Epithelial cell of esophagus (primary cell): ENCODE data around the gene AGAP3.

Source experiments
- DNase-seq: peaks from one replicate; pipeline ENCODE4 v3.0.0; 2010; ENCODE audit warnings: low read depth
- H3K4me3 ChIP-seq: 2 replicates; pipeline ENCODE4 v1.5.1; 2011; ENCODE audit warnings: mild to moderate bottlenecking, low read length, control low read depth
- CTCF ChIP-seq: IDR thresholded peaks from 2 replicates; pipeline ENCODE4 v1.5.1; 2011; ENCODE audit warnings: low read depth, mild to moderate bottlenecking, low read length, control low read depth, inconsistent platforms; ENCODE audit not compliant: insufficient read depth; ENCODE audit errors: missing control alignments

The AGAP3 gene

GRCh38 chr7:151135866-151136843, 49.9 kb downstream of the AGAP3 start:
- DNase-seq, result no peak
- no peak overlapping the region for H3K4me3 ChIP-seq
- no peak for TF ChIP-seq CTCF

- no peak for DNase-seq
- H3K4me3 ChIP-seq, result no peak overlapping the region
- no peak for TF ChIP-seq CTCF
Observed at GRCh38 chr7:151137076-151137675, 50.9 kb downstream of the AGAP3 start.

GRCh38 chr7:151137791-151138152, 51.5 kb downstream of the AGAP3 start:
- no peak for DNase-seq
- TF ChIP-seq CTCF, result no peak
- H3K4me3 ChIP-seq, result no peak overlapping the region

- TF ChIP-seq CTCF, result no peak
- DNase-seq, result no peak
- no peak overlapping the region for H3K4me3 ChIP-seq
Observed at GRCh38 chr7:151138153-151138851, 52.0 kb downstream of the AGAP3 start.

GRCh38 chr7:151139071-151139790, 53.0 kb downstream of the AGAP3 start:
- no peak overlapping the region for H3K4me3 ChIP-seq
- TF ChIP-seq CTCF, result no peak
- no peak for DNase-seq

- no peak for TF ChIP-seq CTCF
- DNase-seq, result no peak
- H3K4me3 ChIP-seq, result no peak overlapping the region
Observed at GRCh38 chr7:151139791-151140190, 53.5 kb downstream of the AGAP3 start.
